Stimulated activated CD4-positive, alpha-beta T cell treated with anti-CD3 and anti-CD28 coated beads, Interleukin-4, amount 100 ng/mL, for 4 hours (primary cell): ENCODE measurements around the gene CFHR1.
"Not testable (repeated sequence)": the region's sequence is repeated elsewhere in the genome, so short reads cannot be mapped to it uniquely, and the experiment has no call there.

Source experiments
- DNase-seq, 2 experiments: peaks; one replicate each; pipeline ENCODE4 v3.0.0-alpha.2; 2020

Gene CFHR1

DNA sequence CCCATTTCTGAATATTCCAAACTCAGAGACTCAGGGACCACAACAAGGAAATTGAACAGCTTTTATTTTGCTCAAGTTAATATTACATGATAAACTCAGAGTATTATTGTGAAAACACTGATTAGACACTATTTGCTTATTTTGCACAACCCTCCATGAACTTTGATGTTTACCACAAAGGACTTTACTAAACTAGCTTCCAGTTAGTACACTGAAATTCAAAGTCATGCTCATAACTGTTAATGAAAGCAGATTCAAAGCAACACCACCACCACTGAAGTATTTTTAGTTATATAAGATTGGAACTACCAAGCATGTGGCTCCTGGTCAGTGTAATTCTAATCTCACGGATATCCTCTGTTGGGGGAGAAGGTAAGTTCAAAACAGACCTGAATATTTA, at the start of gene CFHR1:
Gene CFHR1, plus strand, starts transcription at position 201 of the 400 bp plus-strand sequence. Its CDS starts 114 bp downstream, at position 315.
- not testable (repeated sequence) for DNase-seq

DNA sequence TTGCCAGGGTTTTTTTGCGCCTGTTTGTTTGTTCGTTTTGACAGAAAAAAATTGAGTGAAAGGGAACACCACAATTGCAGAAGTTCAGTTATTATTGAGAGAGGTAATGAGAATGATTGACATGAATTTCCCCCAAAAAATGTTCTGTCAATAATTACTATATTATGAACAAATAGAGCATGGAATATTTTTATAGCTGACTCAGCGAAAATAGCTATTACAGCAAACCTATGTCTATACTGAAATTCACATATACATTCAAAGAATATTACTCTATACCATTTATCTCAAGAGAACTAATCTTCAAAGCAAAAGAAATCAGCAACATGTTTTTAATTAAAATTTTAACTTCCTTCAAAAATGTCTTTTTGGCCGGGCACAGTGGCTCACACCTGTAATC, 49.7 kb upstream of the CFHR1 start:
- DNase-seq, result not testable (repeated sequence)

DNA sequence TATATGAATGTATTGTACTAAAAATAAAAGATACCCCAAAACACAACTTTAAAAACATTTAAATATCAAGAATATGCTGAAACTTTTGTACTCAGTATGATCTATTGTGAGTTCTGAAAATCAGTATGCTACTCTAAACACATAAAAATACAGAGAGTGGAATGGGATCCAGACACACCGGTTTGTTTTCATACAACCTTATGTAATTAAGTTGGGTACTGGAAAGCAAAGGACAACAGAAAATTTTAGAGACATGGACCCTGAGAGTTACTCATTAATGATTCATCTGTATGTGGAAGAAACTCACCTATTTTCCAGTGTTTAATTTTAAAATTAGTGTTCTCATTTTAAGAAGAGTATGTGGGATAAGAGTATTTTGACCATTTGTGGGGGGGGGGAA, 45.8 kb upstream of the CFHR1 start:
- no peak for DNase-seq

DNA sequence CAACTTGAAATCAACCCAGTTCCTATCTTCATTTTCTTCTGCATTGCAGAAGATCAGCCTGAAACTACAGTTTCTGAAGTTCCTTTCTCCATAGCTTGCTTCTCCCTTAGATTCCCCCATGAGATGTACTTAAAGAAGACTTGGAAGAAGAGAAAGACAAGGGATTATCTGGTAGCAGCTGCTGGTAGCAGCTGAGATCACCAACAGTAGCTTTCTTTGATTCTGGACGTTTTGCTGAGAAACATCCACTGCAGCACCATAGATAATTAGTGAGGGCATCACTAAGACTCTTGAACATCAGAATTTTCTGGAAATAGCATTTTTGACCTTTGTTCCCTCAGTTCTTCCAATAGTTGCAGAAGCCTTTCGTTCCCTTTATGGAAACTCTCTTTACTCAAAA, 45.4 kb upstream of the CFHR1 start:
- no peak for DNase-seq

DNA sequence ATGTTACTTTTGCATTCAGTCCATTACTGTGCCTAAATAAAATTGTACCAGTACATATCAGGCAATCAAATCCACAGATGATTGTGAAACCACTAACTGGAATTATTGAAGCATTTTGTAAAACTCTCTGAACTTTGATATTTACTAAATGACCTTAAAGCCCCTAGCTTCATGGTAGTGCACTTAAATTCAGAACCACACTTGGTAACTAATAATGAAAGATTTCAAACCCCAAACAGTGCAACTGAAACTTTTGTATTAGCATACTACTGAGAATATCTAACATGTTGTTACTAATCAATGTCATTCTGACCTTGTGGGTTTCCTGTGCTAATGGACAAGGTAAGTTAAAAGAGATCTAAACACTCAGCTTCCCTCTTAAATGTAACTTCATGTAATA, 44.9 kb upstream of the CFHR1 start, which contains the start of gene CFHR3:
Gene CFHR3, plus strand, starts transcription at position 238 of the 400 bp plus-strand sequence. Its CDS starts 47 bp downstream, at position 285.
- DNase-seq, result no peak

DNA sequence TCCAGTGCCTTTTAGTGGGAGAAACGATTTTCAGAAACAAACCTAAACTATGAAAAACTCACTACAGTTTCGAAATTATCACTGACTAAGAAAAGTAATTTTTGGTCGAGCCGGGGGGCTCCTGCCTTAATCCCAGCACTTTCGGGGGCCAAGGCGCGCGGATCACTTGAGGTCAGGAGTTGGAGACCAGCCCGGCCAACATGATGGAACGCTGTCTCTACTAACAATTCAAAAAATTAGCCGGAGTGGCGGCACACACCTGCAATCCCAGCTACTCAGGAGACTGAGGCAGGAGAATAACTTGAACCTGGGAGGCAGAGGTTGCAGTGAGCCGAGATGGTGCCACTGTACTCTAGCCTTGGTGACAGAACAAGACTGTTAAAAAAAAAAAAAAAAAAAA, 41.9 kb upstream of the CFHR1 start:
- DNase-seq, result no peak

DNA sequence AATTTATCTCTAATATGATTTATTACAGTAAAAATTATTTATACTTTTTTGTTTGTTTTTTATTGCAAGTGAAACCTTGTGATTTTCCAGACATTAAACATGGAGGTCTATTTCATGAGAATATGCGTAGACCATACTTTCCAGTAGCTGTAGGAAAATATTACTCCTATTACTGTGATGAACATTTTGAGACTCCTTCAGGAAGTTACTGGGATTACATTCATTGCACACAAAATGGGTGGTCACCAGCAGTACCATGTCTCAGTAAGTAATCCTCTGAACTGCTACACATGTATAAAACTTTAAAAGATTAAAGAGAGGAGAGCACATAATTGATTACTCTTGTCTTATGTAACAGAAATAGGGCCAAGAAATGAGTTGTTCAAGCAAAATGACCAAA, 40.4 kb upstream of the CFHR1 start:
- DNase-seq, result no peak

DNA sequence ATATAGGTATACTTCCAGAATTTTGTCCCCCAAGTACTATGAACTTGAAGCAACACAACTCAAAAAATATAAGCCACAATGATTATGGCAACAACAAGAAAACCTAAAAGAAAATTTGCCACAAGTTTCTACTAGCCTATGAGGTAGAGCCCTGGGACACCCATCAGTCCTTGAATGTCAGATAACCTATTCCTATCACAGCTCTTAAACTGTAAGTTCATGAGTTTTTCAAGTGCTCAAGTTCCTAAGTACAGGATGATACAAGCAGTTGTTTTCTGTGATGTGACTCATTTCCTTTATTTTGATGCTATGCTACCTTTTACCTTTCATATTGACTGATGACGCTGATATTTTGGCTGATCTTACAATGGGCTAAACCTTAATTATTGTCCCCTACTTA, 28.3 kb upstream of the CFHR1 start:
- not testable (repeated sequence) for DNase-seq

DNA sequence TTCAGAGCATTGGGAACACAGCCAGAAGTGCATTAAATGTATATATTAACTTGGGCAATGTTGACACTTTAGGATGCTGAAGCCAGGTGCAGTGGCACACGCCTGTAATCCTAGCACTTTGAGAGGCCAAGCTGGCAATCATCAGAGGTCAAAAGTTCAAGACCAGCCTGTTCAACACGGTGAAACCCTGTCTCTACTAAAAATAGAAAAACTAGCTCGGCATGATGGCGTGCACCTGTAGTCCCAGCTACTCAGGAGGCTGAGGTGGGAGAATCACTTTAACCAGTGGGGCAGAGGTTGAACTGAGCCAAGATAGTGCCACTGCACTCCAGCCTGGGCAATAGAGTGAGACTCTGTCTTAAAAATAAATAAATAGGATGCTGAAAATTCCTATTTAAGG, 25.4 kb upstream of the CFHR1 start:
- DNase-seq, result not testable (repeated sequence)

DNA sequence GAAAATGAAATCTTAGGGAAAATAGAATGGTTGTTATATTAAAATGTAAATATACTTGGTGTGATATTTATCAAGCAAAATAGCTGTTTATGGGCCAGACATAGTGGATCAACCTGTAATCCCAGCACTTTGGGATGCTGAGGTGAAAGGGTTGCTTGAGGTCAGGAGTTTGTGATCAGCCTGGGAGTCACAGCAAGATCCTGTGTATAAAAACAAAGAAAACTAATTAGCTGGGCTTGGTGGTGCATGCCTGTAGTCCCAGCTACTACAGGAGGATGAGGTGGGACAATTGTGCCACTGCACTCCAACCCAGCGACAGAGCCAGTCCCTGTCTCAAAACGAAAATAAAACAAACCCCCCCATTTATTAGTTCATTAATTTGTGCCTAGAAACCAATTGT, 21.6 kb upstream of the CFHR1 start:
- DNase-seq, result no peak

DNA sequence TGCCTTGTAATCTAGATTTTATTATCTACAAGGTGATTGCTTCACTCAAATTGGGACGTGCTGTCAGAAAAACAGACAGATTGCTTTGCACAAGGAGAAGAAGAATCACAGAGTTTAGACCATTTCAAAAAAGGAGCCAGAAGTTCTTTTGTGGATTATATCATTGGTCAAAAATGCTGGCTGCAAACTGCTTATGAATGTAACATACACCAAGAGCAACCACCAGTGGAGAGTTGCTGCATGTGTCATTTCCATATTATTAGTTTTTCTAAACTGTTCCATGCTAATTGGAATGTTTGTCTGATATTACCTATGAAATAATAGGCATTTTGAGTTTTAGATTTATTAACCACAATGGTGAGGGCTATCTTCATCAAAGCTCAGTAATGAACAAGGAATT, 17.6 kb upstream of the CFHR1 start:
- DNase-seq, result not testable (repeated sequence)

DNA sequence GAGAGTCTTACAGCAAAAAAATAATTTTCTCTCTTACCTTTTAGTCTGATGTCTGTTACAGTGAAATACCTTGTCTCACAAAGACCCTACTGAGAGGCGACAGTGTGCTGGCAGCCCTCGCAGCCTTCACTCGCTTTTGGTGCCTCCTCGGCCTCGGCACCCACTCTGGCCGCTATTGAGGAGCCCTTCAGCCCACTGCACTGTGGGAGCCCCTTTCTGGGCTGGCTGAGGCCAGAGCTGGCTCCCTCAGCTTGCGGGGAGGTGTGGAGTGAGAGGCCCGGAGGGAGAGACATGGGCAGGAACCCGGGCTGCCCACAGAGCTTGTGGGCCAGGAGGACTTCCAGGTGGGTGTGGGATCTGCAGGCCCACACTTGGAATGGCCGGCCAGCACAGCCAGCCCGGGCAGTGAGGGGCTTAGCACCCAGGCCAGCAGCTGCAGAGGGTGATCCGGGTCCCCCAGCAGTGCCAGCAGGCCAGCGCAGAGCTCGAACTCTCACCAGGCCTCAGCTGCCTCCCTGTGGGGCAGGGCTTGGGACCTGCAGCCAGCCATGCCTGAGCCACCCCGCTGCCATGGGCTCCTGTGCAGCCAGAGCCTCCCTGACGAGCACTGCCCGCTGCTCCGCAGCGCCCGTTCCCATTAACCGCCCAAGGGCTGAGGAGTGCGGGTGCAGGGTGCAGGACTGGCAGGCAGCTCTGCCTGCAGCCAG, 10.8 kb upstream of the CFHR1 start:
- no peak for DNase-seq

DNA sequence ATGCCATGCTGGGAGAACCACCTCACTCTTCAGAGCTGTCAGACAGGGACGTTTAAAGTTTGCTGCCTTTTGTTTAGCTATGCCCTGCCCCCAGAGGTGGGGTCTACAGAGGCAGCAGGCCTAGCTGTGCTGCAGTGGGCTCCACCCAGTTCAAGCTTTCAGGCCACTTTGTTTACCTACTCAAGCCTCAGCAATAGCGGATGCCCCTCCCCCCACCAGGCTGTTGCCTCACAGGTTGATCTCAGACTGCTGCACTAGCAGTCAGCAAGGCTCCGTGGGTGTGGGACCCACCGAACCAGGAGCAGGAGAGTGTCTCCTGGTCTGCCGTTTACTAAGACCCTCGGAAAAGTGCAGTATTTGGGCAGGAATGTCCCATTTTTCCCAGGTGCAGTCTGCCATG, 2.1 kb upstream of the CFHR1 start:
- not testable (repeated sequence) for DNase-seq

DNA sequence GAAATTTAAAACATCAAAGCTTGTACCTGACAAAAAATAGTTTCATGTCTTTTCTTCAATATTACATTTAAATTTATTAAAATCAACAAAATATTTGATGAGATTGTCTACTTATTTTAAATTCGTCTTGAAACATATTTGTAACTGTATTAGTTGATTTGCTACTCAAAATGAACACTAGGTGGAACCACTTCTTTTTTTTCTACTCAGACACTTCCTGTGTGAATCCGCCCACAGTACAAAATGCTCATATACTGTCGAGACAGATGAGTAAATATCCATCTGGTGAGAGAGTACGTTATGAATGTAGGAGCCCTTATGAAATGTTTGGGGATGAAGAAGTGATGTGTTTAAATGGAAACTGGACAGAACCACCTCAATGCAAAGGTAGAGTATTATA, 8.3 kb downstream of the CFHR1 start:
- DNase-seq, result not testable (repeated sequence)

DNA sequence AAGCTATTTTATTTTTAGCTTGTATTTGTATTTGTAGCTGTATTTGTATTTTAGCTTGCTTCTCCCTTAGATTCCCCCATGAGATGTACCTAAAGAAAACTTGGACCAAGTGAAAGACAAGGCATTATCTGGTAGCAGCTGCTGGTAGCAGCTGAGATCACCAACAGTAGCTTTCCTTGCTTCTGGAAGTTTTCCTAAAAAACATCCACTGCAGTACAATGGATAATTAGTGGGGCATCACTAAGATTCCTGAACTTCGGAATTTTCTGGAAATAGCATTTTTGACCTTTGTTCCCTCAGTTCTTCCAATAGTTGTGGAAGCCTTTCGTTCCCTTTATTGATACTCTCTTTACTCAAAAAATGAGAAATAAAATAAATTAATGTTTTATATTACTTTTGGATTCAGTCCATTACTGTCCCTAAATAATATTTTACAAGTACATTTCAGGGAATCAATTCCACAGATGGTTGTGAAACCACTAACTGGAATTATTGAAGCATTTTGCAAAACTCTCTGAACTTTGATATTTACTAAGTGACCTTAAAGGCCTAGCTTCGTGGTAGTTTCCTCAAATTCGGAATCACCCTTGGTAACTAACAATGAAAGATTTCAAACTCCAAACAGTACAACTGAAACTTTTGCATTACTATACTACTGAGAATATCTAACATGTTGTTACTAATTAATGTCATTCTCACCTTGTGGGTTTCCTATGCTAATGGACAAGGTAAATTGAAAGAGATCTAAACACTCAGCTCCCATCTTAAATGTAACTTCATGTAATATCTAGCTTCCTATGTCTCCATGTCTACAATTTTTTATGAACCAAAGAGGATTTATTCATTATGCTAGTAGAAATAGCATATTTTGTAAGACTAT, 30.3 kb downstream of the CFHR1 start:
- DNase-seq, result not testable (repeated sequence)

DNA sequence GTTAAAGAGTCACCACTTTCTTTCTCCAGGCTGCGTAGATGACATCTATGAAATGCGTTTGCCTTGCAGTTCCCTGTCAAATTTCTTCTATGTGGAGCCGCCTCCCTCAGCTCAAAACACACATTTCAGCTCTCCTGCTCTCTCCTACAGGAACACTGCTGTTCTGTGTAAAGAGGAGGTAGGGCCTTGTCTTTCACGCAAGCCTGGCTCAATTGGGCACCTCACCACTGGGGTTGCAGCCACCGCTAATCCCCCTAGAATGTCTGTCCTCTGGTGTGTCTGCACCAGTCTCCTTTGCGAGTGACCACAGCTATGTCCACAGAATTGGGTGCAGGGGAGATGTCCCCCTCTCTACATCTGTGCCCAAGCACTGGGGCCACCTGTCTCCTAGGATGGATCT, 36.5 kb downstream of the CFHR1 start:
- DNase-seq, result no peak

DNA sequence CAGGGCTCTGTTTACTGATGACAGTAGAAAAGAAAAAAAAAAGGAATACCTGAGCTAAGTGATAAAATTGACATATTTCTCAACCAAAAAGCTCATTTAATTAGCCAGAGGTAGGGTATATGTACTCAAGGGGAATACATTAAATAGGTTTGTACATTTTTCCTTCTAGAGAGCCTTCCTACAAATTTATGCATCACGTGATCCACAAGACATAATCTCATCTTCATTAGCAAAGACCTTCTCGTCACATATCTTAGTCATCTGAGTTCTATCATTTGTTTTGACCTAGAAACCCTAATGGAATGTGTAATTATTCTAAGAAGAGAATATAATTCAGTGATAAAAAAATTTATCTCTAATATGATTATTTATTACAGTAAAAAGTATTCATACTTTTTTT, 37.7 kb downstream of the CFHR1 start:
- DNase-seq, result no peak

DNA sequence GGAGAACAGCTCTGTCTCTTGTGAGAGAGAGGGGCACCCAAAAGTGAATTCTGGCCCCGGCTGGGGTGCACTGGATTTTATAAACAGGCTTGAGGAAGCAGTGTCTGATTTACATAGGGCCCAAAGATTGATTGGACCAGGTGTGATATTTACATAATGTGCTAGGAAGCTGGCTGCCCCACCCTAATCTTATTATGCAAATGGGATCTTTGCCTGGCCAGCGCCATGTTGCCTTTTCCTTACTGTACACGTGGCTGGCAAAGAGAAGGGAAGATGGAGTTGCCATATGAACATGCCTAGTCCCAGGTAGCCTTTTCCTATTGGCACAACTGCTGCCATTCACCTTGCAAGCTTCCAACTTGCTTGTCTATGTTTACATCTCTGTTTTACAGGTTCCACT, 39.3 kb downstream of the CFHR1 start:
- no peak for DNase-seq

DNA sequence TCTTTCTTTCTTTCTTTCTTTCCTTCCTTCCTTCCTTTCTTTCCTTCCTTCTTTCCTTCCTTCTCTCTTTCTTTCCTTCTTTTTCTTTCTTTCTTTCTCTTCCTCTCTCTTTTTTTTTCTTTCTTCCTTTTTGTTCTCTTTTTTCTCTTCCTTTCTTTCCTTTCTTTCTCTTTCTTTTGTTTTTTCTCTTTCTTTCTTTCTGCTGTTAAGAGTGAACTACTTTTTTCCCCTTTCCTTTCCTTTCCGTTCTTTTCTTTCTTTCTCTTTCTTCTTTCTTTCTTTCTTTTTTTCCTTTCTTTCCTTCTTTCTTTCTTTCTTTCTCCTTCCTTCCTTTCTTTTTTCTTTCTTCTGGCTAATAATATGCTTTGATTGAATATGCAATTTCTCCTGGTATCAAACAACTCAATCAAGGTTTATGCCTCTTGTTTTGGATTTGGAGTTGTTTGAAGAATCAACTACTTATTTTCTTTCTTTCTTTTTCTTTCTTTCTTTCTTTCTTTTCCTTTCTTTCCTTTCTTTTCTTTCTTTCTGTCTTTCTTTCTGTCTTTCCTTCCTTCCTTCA, 40.9 kb downstream of the CFHR1 start:
- no peak for DNase-seq

DNA sequence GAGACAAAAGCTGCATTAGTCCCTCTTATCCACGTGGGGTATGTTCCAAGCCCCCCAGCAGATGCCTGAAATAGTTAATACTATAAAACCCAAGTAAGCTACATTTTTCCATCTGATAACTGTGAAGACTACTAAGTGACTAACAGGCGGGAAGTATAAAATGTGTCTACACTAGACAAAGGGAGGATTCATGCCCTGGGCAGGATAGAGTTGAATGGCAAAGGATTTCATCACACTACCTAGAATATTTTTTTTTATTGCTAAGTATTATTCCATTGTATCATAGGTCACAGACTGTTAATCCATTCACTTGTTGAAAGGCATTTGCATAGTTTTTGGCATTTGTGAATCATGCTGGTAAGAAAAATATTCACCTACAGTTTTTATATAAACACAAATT, 41.9 kb downstream of the CFHR1 start:
- DNase-seq, result no peak

DNA sequence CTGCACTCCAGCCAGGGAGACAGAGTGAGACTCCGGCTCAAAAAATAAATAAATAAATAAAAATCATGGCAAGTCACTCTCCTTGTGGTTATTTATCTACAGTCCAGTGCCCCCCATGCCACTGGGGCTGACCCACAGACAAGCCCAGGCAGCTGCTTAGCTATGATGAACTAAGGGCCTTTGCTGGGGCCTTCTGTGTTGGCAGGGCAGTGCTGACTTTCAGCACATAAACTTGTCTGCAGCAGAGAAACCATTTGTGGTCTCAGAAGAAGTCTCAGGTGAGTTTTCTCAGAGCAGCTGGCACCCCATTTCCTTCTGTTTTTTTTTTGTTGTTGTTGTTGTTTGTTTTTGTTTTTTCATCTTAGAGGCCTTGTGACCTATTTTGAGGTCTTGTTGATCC, 47.4 kb downstream of the CFHR1 start:
- no peak for DNase-seq

DNA sequence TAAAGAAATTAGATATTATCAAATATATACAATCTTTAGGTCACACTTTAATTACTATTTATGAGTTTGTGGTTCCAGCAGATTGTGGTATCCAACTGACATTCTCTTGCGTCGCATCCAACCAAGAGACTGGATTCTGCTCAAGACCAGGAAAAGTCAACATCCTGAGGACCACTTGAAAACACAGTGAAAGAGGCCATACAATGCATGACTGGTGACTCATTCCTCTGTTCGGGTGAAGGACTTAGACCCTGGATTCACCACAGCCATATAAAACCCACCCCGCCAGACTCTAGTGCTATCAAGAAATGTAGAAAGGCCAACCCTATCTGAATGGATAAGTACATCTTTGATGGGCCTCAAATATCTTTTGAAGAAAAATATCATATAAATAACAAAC, 53.9 kb downstream of the CFHR1 start:
- DNase-seq, result no peak

DNA sequence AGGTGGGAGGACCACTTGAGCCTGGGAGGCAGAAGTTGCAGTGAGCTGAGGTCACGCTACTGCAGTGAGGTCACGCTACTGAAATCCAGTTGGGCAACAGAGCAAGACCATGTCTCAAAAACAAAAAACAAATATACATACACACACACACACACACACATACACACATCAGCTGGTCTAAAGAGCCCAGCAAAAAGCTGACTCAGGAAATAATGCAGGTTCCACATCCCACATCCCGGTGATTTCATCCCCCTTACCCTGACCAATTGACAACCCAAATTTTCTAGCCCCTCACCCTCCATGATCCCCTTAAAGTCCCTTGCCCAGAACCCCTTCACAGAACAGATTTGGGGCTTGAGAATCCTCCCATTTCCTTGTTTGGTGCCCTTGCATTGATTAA, 56.4 kb downstream of the CFHR1 start:
- DNase-seq, result no peak

DNA sequence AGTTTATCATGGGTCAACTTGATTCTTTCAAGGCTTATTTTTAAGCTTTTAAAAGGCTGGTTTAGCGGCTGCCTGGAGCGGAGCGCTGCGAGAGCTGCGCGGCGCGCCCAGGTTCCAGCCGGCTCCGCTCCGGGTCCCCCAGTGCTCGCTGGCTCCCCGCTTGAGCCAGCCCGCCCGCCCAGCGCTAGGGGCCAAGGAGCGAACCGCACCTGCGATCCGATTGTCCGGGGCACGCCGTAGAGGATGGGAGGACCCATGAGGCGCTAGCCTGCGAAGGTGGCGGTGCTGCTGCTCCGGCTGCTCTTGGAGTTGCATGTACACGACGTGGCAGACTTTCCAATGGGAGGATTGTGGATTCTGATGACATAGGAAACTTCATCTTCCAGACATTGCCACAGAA, 58.4 kb downstream of the CFHR1 start:
- DNase-seq, result no peak
